NOMO-1 treated with DMSO at 0.1 percent for 48 hours (cell line): ENCODE measurements around the gene INSIG1.

Experiments used
- DNase-seq: peaks from one replicate; lab custom pipeline; 2025; ENCODE audit not compliant: unreplicated experiment; lab: John Stamatoyannopoulos, UW

Gene INSIG1

DNA sequence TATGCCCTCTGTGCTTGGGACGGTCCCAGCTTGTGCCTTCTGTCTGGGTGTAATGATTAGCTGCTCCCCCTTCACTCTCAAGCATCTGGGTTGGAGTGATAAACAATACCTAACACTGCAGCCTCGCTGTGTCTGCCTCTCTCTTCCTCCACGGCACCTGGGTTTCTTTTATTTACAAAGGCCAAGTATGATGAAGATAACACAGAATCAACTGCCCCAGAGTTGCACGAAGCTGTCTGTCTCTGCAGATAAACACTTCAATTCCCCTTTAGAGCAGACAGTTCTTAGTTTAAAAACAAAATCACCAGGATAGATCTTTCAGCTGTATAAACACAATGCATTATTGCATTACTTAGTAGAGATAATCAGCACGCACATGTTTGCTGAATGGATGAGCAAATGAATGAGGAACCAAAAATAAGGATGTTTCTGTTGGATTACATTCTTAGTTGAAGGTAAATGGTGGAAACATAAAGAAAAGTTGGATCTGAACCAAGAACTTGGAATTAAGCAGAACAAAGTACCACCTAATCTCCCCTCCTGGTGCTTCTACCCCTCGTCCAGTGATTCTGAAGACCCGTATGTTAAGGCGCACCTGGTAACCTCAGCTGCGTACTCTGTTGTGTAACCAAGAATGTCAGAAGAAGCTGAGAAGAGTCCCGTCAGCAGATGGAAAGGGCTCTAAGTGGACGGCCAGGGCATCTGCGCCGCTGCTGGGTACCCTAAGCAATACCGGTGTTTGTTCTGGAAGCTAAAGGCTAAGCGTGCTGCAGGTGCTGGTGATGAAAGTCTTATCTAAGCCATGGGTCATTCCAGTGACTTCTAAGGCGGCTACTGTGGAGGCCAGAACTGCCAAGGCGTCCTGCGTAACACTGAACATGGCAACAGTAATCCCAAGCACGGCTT, 26.6 kb downstream of the INSIG1 start:
- no peak for DNase-seq

DNA sequence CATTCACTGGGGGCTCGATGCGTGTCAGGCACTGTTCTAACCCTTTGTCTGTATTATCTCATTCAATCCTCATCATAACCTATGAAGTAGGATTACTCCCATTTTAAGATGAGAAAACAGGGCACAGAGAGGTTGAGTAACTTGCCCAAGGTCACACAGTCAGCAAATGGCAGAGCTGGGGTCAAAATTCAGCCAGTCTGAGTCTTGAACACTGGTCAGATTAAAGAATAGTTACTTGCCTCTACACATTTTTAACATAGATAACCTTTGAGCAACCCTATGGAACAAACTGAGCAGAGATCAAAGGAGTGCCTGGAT, 27.2 kb downstream of the INSIG1 start:
- no peak for DNase-seq

DNA sequence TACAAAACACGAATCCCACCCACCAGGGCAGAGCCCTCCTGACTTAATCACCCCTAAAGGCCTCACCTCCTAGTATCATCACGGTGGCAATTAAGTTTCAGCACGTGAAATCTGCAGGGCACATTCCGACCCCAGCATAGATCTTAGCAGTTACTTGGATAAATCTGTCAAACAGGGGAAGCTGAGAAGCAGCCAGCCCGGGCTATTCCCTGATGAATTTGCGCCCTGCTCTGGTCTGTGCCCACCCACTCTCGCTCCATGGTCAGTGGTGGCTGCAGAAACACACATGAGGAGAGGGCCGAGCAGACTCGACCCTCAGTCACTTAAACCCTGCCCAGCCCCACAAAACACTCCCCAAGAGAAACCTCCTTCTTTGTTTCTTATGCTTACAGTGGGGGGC, 28.7 kb downstream of the INSIG1 start:
- no peak for DNase-seq

DNA sequence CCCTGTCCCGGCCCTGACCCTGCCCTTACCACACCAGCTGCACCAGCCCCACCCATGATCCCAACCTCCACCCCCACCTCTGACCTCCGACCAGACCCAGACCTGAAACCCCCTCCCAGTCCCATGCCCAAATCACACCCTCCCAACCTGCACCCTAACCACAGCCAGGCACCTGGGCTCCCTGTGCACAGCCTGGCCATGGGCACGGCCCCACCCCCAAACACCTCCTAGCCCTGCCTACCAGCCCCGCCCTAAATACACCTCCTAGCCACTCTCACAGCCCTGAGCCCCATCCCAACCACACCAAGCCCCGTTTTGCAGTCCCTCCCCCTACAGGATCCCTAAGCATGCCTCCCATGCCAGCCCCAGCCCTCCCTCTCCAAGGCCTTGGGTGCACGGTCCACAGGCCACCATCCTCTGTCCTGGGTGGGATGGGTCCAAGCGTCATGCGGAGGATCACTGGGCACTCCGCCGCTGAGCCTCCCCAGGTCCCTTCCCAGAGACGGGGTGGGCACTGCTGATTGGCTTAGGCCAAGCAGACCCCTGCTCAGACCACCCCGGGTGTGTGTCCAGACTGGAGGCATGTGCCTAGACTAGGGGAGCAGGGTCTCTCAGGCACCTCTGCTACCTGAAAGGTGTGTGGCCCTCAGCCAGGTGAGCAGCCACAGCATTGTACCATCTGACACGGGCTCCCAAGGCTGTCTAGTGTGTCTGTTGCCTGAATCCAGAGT, 30.1 kb downstream of the INSIG1 start:
- no peak for DNase-seq

DNA sequence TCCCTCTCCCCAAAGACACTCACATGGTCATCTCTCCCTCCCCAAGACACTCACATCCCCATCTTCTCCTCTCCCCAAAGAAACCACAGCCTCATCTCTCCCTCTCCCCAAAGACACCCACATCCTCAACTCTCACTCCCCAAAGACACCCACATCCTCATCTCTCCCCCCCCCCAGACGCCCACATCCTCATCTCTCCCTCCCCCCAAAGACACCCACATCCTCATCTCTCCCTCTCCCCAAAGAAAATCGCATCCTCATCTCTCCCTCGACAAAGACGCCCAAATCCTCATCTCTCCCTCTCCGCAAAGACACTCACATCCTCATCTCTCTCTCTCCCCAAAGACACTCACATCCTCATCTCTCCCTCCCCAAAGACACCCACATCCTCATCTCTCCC, 31.5 kb downstream of the INSIG1 start:
- no peak for DNase-seq

DNA sequence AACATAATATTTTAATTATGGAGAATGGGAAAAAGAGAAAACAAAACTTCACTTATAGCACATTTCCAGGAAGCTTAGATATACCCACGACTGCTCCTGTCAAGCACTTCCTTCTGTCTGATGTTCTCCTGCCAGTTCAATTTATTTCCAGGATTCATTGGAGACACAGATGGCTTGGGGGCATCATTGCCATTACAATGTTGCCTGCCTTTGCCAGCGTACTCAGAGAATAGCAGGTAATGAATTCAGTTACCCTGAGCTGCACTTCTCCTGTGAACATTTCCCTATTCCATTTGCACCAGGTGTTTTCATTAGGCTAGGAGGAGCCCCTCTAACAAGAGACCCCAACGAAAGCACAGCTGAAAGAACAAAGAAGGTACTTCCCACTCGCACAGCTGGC, 33.7 kb downstream of the INSIG1 start:
- no peak for DNase-seq

DNA sequence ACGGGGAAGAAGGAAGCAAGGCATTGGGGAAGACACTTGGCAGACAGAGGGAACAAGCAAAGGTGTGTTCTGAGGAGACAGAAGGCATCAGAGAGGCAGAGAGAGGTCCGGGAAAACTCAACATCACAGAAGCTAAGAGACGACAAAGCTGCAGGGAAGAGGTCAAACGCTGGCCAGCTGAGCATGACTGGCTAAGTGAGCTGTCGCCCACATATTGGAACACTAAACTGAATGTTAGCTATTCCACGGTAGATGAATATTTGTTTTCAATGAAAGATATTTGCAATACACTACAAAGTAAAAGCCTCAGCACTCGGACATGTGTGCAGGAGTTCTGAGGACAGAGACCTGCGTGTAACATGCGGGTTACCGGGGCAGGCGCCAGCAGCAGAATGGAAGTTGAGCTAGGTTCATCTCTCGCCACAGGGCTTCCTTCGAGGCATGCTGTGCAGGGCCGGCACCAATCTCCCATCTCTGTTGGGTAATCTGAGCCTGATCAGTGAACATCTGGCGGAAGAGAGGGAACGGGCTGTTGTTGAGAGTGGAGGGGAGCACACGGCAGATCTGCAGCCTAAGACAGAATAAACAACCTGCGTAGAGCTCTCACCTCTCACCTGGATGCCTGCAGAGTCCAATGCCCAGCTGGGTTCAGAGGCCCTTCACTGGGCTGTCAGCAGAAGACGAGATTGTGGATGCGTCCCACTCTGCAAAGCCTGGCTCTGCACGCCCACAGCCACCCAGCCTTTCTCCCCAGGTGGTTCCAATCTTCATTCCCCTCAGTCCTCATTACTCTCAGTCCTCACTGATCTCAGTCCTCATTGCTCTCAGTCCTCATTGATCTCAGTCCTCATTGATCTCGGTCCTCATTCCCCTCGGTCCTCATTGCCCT, 35.9 kb downstream of the INSIG1 start:
- DNase-seq = no peak

DNA sequence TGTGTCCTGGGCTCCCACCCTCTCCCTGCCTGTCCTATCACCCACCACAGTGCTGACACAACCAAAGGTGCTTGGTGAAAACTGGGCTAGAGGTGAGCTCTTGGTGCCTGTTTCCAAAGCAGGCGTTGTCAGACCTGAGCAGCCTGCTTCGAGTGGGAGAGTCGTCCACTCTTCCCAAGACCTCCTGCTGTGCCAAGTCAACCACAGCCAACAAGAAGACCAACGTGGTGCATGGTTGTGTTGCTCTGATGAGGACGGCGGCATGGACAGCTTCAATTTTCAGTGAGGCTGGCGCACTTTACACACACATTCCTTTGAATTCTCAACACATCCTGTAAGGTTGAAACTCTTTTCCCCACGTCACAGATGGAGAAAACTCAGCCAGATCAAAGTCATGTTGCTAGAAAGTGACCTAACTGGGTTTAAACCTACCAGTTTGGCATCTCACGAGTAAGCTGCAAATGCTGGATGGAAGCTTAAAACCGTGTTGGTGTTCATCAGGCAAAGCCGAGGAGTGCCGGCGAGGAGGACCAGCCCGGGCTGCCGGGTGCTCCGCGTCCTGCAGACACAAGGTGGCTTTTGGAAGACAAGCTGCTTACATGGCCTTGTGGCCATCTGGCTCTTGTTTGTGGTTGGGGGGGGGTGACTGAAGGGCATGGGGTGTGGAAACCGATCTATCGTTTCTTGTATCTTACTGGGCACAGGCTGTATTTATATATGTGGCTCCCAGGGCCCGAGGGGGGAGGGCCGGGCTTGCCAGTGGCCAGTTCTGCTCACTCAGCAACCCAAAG, 39.3 kb downstream of the INSIG1 start:
- no peak for DNase-seq

DNA sequence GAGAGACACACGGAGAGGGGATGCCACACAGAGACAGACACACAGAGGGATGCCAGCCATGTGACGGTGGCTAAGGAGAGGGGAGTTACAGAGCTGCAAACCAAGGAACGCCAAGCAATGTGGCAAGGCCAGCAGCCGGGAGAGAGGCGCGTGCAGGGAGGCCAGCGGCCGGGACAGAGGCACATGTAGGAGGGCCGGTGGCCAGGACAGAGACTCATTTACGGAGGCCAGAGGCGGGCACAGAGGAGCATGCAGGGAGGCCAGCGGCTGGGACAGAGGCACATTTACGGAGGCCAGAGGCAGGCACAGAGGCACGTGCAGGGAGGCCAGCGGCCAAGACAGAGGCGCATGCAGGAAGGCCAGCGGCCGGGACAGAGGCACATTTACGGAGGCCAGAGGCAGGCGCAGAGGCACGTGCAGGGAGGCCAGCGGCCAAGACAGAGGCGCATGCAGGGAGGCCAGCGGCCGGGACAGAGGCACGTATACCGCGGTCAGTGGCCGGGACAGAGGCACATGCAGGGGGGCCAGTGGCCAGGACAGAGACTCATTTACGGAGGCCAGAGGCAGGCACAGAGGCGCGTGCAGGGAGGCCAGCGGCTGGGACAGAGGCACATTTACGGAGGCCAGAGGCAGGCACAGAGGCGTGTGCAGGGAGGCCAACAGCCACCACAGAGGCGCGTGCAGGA, 40.4 kb downstream of the INSIG1 start:
- DNase-seq = no peak

DNA sequence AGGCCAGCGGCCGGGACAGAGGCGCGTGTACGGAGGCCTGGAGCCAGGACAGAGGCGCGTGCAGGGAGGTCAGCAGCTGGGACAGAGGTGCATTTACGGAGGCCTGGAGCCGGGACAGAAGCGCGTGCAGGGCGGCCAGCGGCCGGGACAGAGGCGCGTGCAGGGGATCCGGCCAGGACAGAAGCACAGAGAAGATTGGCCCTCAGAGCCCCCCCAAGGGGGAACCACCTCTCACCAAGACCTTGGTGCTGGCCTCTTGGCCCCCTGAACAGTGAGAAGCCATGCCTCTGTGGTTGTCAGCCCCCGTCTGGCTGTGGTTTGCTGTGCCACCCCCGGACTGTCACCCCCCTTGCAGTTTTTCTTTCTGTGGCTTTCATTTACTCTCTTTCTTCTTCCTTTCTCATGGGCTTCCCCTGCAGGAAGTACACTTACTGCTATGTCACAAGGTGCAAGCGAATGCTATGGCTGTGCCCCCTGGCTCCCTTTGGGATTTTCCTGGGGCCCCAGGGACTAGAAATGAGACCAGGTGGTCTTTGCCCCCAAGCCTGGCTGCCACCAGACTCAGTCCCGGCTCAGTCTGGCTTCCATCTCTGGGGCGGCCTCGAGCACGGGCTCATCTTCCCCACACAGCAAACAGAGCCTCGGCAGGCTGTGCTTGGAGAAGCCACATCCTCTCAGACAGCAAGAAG, 41.1 kb downstream of the INSIG1 start:
- no peak for DNase-seq

DNA sequence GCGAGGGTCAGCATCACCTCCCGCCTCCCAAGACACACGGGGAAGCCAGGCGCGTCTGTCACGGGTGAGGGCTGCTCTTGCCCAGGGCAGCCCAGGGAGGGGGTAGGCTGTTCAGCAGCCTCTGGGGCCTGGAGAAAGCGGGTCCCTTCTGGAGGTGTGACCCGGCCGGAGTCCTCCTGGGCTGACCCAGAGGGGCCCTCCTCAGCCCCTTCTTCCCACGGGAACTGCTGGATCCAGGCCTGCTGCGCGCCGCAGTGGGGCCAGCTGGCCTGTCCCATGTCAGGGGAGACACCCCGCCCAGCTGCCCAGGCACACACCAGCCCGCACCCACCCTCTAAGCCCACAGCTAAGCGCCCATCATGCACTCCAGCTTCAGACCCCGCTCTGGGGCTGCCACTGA, 41.8 kb downstream of the INSIG1 start:
- no peak for DNase-seq

DNA sequence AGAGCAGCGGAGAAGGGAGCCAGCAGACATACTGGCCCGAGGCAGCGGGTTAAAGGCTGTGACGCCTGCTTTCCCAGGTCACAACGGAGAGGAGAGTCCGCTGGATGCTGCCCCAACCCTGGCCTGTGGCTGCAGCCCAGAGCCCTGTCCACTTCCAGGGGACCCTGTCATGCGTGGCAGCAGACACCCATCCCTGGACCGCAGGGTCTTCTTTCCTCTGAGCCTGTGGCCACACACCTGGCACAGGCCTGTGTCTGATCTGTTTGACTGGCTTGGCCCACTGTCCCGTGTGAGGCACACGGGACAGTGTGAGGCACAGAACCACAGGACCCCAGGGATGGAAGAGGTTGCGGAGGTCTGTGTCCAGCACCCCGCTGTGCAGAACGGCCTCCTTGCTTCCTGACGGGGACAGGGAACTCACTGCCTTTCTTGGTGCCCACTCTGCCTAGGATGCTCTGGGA, 42.4 kb downstream of the INSIG1 start:
- DNase-seq = no peak

DNA sequence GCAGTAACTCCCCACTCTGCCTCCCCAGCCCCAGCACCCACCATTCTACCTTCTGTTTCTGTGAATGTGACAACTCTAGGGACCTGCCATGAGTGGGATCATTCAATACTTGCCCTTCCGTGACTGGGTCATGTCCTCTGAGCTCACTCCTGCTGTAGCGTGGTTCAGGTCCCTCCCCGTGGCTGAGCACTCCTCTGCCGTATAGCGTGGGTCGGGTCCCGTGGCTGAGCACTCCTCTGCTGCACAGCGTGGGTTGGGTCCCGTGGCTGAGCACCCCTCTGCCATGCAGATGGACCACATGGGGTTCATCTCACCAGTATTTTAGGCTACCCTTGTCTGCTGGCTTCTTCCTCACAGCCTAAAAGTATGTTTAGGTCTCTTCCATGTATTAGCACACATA, 43.0 kb downstream of the INSIG1 start:
- DNase-seq = no peak

DNA sequence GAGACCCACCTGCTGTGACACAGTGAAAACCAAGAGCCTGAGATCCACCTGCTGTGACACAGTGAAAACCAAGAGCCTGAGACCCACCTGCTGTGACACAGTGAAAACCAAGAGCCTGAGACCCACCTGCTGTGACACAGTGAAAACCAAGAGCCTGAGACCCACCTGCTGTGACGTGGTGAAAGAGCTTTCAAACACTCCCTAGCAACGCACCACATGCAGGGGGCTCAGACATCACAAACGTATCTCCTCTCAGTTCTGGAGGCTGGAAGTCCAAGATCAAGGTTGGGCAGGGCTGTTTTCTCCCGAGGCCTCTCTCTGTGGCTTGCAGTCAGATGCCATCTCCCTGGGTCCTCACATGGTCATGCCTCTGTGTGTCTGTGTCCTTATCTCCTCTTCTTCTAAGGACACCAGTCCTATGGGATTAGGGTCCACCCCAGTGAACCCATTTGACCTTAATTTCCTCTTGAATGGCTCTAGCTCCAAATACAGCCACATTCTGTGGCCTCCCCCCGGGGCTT, 43.8 kb downstream of the INSIG1 start:
- no peak for DNase-seq

DNA sequence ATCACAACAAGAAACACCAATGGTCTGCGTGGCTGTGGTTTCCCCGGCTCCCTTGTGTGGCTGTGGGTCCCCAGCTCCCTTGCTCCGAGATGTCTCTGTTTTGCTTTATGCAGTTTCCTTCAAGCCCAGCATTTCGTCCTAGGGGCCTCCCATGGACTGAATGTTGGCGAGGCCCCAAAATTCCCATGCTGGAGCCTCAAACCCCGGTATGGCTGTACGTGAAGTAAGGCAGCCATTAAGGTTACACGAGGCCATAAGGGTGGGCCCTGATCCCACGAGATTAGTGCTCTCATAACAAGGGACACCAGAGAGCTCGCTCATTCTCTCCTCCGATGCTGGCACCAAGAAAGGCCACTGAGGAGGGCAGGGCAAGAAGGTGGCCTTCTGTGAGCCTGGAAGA, 44.6 kb downstream of the INSIG1 start:
- no peak for DNase-seq

DNA sequence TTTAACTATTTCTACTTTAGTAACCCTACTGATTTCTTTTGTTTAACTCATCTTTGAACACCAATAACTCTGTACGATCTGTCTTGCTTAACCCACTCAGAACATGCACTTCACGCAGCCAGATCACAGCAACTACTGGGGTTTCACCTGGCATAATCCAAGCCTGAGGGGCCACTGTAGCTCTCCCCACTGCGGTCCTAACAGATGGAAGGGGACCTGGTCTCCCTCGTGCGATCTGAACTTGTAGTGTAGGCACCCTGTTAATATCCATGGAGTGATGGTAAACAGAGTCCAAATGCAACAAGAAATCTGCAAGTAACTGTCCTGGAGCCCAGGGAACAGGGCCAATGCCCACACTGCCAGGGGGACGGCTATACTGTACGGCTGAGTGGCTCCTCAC, 45.5 kb downstream of the INSIG1 start:
- no peak for DNase-seq

DNA sequence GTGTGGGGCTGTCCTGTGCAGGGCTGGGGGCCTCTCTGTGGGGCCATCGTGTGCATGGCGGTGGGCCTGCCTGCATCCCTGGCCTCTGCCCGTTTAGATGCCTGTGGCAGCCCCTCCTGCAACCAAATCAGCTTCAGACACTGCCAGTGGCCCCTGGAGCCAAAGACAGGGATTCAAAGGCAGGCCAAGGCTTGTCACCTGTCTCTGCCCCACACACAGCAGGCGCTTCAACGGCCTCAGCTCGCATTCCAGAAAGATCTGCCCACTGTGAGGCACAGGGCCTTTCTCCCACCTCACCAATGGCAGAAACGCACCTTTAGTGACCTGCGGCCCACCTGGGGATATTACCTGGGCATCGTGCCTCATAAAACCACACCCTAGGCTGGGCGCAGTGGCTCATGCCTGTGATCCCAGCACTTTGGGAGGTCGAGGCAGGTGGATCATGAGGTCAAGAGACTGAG, 46.0 kb downstream of the INSIG1 start:
- DNase-seq = no peak

DNA sequence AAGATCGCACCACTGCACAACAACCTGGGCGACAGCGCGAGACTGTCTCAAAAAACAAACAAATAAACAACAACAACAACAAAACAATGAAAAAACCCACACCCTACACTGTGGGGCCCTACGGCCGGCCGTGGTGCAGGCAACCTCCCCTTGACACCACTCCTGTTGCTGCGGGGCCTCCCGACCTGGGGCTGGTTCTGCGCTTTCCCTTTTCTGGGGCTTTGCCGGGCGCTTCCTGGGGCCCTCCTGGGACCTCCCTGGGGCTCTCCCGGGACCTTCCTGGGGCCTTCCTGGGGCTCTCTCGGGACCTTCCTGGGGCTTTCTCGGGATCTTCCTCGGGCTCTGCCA, 46.6 kb downstream of the INSIG1 start:
- DNase-seq = no peak
